Tongue (tissue), 2 donors: ENCODE measurements around the gene C19orf44. TPM values are rescaled to one million over a fixed set of nuclear protein-coding genes. Genes with fewer than 3 reads are reported as not detected.

Experiments used
- DNase-seq: peaks from one replicate; pipeline ENCODE4 v3.0.0-alpha.2; 2015
- total RNA-seq: library from RNA; depleted of rRNA; stranded (reverse); fragments of >200 nt; gene quantifications from one replicate; pipeline ENCODE4 v1.2.3, GENCODE V29; 2014

Gene C19orf44
- total RNA-seq, 1 donor from 2014 or later, result 8.8 TPM

- no peak for DNase-seq
Measured at GRCh38 chr19:16518061-16518460, 21.9 kb downstream of the C19orf44 start.

- DNase-seq, result no peak
Measured at GRCh38 chr19:16518483-16519229, 22.5 kb downstream of the C19orf44 start.

- DNase-seq, result no peak
Measured at GRCh38 chr19:16519230-16519687, 23.1 kb downstream of the C19orf44 start.

- DNase-seq, result no peak
Measured at GRCh38 chr19:16520074-16520973, 24.1 kb downstream of the C19orf44 start.

GRCh38 chr19:16520986-16521624 lies 24.9 kb downstream of the C19orf44 start:
- no peak for DNase-seq

- DNase-seq, result no peak
Measured at GRCh38 chr19:16521715-16522289, 25.6 kb downstream of the C19orf44 start.

- no peak for DNase-seq
Measured at GRCh38 chr19:16522559-16523377, 26.6 kb downstream of the C19orf44 start.

GRCh38 chr19:16524991-16525734 lies 29.0 kb downstream of the C19orf44 start:
- DNase-seq, result no peak

- no peak for DNase-seq
Measured at GRCh38 chr19:16525751-16526481, 29.7 kb downstream of the C19orf44 start.

GRCh38 chr19:16527334-16527935 lies 31.2 kb downstream of the C19orf44 start:
- no peak for DNase-seq

- DNase-seq, result no peak
Measured at GRCh38 chr19:16527971-16528521, 31.9 kb downstream of the C19orf44 start.

- no peak for DNase-seq
Measured at GRCh38 chr19:16529466-16530144, 33.4 kb downstream of the C19orf44 start.

- no peak for DNase-seq
Measured at GRCh38 chr19:16530540-16531379, 34.6 kb downstream of the C19orf44 start.

- DNase-seq, result no peak
Measured at GRCh38 chr19:16531380-16531669, 35.1 kb downstream of the C19orf44 start.

GRCh38 chr19:16532440-16533234 lies 36.4 kb downstream of the C19orf44 start:
- DNase-seq, result no peak

- no peak for DNase-seq
Measured at GRCh38 chr19:16535381-16535780, 39.2 kb downstream of the C19orf44 start.

GRCh38 chr19:16536130-16536529 lies 39.9 kb downstream of the C19orf44 start:
- DNase-seq, result no peak
